Fibroblast of lung (primary cell): ENCODE data around the gene PPME1.

Source experiments
- EZH2 ChIP-seq: IDR thresholded peaks from 2 replicates; pipeline ENCODE4 v1.5.1; 2012; ENCODE audit warnings: low read length, control low read depth, mild to moderate bottlenecking; ENCODE audit errors: missing control alignments
- TF ChIP-seq, protein P1 (sequence below), 2 donors: IDR thresholded peaks in 1 of 2; conservative IDR thresholded peaks in 1 of 2; 1 replicate in 1 of 2; 2 replicates in 1 of 2; pipeline ENCODE4 v1.5.1; 2011 to 2012; ENCODE audit warnings: low read length in 2 of 2, control low read depth in 1 of 2, inconsistent platforms in 1 of 2, low read depth in 1 of 2, mild to moderate bottlenecking in 1 of 2

DNA sequence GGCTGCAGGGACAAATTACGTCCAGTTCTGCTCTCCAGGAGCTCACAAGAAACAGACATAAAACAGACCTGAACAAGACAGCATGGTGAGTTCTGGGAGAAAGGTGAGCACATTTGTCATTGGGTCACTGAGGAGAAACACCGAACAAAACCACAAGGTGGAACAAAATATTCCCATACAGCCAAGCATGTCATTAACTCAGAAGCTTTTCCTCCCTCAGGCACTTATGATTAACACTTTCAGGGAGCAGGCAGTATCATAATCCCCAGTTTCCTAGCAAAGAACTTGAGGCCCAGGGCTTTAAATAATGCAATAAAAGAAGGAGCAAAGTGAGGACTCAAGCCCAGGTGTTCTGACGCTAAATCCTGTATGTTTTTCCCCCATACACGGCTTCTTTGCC is 97.4 kb downstream of the PPME1 start:
- TF ChIP-seq EZH2: no peak
- TF ChIP-seq, protein P1, sequence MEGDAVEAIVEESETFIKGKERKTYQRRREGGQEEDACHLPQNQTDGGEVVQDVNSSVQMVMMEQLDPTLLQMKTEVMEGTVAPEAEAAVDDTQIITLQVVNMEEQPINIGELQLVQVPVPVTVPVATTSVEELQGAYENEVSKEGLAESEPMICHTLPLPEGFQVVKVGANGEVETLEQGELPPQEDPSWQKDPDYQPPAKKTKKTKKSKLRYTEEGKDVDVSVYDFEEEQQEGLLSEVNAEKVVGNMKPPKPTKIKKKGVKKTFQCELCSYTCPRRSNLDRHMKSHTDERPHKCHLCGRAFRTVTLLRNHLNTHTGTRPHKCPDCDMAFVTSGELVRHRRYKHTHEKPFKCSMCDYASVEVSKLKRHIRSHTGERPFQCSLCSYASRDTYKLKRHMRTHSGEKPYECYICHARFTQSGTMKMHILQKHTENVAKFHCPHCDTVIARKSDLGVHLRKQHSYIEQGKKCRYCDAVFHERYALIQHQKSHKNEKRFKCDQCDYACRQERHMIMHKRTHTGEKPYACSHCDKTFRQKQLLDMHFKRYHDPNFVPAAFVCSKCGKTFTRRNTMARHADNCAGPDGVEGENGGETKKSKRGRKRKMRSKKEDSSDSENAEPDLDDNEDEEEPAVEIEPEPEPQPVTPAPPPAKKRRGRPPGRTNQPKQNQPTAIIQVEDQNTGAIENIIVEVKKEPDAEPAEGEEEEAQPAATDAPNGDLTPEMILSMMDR (conservative IDR thresholded peaks at IDR 0.05 in 1 of 2, IDR thresholded peaks at IDR 0.05 in 1 of 2; ENCODE audit: low read depth in 1 of 2, low read length in 2 of 2): no peak
